Femur (tissue), 1 donor: ENCODE results near the gene CALCR.

Experiments used
- DNase-seq: peaks from one replicate; pipeline ENCODE4 v3.0.0-alpha.2; 2017

Gene CALCR

GRCh38 chr7:93442478-93443224 lies 131.9 kb downstream of the CALCR start:
- DNase-seq, result no peak

DNA sequence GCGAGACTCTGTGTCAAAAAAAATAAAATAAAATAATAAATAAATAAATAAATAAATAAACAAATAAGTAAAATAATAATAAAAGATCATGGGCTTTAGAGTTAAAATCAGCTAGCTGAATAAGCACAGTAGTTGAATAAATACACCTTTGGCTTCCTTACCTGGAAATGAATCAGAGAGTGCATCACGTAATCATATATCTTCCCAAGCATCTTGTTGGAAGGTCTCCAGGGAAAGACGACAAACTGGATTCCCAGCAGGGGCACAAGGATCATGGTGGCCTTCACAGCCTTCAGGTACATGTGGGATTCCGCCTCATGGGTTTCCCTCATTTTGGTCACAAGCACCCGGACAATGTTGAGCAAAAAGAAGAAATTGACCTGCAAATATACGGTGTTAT lies 138.7 kb downstream of the CALCR start:
- no peak for DNase-seq

DNA sequence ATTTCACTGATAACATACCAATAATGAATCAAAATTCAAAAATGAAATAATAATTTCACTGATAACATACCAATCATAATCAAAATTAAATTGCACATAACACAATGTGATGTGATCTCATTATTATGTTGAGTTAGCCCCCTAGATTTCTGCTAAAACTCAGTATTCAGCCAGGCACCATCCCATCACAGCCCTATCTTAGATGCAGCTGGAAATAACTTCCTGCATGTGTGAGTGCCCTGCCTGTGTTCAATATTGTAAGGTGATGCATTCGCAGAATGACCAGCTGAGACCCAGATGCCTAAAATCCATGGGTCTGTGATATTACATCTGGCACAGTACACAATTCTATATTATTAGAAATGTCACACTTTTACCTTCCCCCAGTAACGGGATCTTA lies 142.4 kb downstream of the CALCR start:
- no peak for DNase-seq

GRCh38 chr7:93430917-93431588 lies 143.5 kb downstream of the CALCR start:
- DNase-seq, result no peak

GRCh38 chr7:93429563-93429962 lies 145.0 kb downstream of the CALCR start:
- DNase-seq, result no peak

DNA sequence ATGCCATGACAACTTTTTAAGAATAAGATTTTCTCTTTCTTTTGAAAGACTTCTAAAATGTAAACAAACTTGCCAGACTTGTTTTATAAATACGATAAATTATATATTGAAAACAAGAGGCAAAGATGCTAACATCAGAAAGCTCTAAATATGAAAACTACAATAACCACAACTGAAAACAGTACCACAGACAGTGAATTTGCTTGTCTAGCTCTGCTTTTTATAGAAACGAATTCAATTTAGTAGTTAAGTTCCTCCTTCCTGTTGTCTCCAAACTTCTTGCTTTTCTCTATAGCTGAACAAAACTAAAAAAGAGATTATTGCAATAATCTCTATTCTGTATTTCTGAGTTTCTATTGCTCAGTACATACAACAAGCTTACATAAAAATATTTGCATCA lies 147.4 kb downstream of the CALCR start:
- DNase-seq, result no peak

GRCh38 chr7:93426155-93426696 lies 148.3 kb downstream of the CALCR start:
- DNase-seq, result no peak

DNA sequence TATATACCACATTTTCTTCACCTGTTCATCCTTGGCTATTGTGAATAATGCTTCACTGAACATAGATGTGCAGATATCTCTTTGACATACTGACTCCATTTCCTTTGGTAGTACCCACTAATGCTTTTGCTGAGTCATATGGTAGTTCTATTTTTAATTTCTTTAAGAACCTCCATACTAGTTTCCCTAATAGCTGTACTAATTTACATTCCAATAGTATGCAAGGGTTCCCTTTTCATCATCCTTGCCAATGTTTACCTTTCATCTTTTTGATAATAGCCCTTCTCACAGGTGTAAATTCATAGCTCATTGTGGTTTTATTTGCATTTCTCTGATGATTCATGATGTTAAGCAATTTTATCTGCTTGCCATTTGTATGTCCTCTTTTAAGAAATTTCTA lies 159.9 kb downstream of the CALCR start:
- DNase-seq, result no peak

DNA sequence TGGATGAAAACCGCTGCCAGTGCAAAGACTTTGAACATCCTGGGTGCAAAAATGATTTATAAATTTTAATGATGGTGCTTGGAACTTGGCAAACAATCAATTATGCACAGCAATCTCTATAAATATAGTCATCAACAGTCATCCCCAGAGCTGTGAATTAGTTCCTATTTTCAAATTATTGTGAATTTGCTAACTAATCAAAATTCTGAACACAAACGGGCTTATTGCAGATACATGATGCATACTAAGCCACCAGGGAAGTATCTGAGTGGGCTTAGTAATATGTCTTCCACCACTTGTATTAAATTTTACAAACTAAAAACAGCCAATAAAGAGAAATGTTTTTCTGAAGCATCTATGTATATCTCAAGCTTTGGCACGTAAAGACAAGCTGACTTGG lies 165.2 kb downstream of the CALCR start:
- DNase-seq, result no peak

DNA sequence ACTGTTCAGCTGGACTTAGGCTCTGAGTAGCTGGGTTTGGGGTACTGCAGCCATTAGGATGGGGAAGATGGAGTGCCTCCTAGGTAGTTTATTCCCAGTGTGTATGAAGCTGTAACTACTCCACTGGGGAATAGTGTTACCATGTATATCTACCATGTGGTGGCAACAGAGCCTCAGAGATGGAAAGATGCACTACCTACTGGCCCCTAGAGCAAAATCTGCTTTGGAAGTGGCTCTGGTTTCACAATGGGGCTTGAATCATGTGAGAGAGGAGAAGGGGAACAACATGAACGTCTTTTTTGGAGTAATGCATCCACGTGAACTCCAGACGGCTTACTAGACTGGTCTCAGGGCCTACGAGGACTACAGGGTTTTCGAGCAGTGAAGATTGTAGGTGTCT lies 167.3 kb downstream of the CALCR start:
- no peak for DNase-seq

DNA sequence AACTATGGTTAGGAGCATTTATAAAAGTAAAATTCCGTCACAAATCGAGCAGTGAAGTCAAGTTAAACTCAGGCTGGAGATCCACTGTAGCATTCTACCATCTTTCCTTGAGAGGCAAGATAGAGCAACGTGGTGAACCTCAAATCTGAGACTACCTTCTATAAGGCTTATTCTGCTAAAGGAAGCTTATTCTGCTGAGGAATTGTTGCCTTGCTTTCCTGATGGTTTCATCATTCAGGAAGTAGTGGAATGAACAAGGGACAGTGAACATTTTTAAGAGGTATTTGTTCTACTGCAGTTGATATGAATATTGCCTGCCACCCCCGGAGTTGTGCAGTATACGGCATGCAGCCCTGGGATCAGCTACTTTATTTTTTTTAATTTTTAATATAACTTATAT lies 171.6 kb downstream of the CALCR start:
- no peak for DNase-seq

DNA sequence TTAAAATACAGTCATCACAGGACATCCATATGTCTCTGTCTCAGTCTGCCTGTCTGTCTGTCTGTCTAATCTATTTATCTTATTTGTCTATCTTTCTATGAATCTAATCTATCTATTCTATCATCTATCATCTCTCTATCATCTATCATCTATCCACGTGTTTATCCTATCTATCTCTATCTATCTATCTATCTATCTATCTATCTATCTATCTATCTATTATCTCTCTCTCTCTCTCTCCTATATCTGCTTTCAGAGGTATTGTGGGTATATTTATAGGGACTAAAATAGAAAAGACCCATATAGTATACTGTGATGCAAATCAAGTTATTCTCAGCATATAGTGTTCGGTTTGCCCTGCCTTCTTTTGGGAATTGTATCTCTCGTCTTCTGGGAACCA lies 174.9 kb downstream of the CALCR start:
- DNase-seq, result no peak

DNA sequence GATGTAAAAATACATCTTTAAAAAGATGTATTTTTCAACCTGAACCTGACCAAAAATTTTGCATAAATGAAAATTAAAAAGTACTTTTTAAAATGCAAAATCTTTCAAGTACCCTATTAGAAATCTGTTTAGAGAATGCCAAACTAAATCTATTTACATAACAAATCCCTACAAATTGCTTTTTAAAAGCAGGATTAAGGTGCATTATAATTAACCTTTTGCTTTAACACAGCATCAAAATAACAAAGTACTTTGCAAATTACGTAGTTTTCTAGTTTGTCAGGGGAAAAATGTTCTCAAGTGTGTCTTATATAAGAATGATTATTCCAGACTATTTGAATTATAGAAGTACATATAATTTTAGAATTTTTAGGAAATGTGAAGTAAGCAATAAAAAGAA lies 181.5 kb downstream of the CALCR start:
- no peak for DNase-seq

GRCh38 chr7:93390660-93391059 lies 183.9 kb downstream of the CALCR start:
- DNase-seq, result no peak

DNA sequence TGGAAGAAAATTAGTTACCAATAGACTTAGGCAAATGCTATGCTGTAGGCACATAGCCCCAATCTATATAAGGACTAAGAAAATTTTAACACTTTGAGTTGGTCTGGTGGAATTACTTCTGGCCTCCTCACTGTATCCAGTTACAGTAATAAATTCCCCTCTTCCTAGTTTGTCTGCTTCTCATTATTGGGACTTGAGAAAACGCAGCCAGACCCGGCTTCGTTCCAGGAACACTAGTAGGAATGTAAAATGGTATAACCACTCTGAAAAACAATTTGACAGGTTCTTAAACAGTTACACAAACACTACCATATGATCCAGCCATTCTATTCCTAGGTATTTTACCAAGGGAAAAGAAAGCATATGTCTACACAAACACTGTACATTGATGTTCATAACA lies 192.2 kb downstream of the CALCR start:
- DNase-seq, result no peak

DNA sequence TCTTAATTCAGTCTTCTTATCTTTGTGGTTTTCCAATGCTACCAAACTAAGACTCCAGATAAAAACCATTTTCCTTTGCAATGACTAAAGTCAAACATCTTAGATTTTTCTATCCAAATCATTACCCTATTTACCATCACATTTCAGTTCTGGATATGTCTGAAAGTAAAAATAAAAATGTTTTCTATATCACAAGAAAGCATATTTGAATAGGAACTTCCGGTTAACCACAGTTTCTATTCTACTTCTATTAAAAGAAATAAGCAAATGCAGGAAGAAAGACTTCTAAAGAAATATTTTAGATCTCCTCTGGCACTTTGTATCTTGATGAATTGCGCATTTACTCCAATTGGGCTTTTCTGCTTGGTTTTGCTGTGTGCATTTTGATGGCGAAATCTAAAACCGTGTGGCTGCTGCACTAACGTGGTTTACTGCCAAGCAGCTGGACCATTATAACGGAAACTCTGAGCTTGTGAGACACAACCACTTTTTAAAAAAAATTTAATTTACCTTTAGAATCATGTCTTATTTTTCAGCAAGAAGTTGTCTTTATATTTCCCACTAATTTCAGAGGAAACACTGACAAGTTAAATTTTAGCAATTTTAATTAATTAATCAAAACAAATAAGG lies 196.3 kb downstream of the CALCR start:
- DNase-seq, result peak; percentile 39

- DNase-seq, result no peak
Observed at GRCh38 chr7:93375603-93376002, 198.9 kb downstream of the CALCR start.
